HG03342 (cell line): ENCODE results near the gene LCORL.
A peak's percentile ranks its signal among the peaks of the same experiment; 100 is the strongest.
"Not testable (repeated sequence)": the region's sequence is repeated elsewhere in the genome, so short reads cannot be mapped to it uniquely, and the experiment has no call there.

ENCODE experiments used
- ATAC-seq: cut with Tn5 transposase; IDR thresholded peaks from one replicate; pipeline ENCODE4 v1.9.1; 2021; ENCODE audit warnings: mild to moderate bottlenecking, moderate library complexity; ENCODE audit not compliant: unreplicated experiment

LCORL gene

GRCh38 chr4:18020671-18021469, 685 bp downstream of the LCORL start:
- ATAC-seq, result peak; percentile 10

GRCh38 chr4:18020145-18020670, 1.3 kb downstream of the LCORL start:
- no peak for ATAC-seq

DNA sequence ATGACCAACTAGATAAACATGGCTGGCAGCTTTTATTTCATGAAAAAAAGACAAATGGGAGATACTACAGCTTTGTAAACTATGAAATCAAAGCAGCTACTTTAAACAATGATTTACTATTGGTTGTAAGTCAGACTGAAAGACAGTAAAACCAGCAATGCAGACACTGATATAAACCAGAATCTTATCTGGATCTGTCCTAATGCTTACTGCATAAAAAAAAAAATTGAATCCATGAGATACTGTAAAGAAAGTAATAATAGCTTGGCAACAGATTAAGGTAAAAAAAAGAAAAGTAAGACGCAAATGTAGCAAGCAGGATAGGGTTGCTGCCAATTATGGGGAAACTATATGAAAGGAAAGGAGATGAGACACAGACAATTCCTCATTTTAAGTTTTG, 7.3 kb downstream of the LCORL start:
- no peak for ATAC-seq

DNA sequence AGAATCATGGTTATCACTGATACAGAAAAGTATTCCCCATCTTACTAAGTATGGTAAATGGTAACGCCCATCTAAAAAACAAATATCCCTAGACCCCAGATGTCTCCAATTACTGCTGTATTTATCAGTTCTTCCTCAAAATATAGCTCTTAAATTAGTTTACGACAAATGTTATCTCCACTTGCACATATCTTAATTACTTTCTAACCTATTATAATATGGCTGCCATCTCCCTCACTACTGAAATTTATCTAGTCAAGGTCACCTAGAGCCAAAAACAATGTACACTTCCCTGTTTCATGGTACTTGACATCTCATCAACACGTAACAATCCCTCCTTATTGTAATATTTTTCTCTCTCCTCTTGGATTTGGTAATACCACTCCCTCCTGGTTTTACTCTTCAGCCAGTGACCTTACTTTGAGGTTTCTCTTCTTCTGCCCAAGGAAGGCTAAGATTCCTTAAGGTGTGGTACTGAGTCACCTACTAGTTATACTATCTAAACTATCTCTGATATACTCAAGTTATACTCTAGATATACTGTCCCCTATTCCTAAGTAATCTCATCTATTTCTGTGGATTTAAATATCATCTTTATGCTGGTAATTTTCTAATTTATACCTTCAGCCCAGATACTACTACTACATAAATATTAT, 8.6 kb downstream of the LCORL start:
- no peak for ATAC-seq

DNA sequence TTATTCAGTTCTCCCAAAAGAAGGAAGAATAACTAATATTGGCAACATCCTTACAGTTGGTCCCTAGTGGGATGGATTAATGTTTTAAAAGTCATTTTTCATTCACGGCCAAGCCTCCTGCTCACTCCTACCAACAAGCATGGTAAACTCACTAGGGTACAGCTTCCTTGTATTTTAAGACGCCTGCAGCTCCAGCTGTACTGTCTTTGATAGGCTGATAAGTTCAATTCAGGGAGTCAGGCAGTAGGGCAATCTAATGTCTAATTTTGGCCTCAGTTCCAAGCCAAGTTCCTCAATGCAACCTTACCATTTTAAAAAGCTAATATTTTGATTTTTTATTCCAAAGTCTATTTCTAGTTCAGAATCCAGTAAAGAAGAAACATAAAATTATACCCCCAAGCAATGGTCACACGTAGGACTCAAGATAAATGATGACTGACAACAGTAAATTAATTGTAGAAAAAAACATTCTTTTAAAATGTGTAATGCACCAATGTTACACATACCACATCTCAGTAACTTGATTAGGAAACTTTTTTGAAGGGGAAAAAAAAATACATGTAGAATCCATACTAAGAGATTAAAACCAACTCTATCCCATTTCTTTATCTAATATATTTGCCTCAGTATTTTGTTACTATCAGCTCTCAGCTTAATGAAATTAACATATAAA, 9.3 kb downstream of the LCORL start:
- no peak for ATAC-seq

- ATAC-seq, result no peak
Measured at GRCh38 chr4:18007625-18008024, 13.9 kb downstream of the LCORL start.

DNA sequence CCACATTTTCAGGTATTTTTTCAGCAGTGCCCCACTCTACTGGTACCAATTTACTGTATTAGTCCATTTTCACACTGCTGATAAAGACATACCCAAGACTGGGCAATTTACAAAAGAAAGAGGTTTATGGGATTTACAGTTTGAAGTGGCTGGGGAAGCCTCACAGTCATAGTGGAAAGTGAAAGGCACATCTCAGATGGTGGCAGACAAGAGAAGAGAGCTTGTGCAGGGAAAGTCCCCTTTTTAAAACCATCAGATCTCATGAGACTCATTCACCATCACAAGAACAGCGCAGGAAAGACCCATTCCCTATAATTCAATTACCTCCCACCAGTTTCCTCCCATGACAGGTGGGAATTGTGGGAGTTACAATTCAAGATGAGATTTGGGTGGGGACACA, 15.1 kb downstream of the LCORL start:
- ATAC-seq, result not testable (repeated sequence)

DNA sequence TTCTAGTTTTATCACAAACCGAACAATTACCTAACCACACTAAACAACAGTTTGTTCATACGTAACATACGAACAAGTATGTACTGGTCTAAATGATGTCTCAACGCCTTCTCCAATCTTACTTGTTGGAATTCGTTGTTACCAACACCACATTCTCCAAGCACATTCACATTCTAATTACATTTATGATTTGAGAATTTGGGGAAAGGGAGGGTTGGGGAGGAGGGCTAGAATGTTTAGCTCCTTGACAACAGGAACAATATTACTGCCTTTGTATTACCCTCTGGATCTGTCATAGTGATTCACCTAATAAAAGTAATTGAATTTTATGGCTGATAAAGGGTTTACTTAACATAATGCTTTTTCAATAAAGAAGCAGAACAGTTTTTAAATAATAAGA, 24.4 kb downstream of the LCORL start:
- ATAC-seq, result no peak

DNA sequence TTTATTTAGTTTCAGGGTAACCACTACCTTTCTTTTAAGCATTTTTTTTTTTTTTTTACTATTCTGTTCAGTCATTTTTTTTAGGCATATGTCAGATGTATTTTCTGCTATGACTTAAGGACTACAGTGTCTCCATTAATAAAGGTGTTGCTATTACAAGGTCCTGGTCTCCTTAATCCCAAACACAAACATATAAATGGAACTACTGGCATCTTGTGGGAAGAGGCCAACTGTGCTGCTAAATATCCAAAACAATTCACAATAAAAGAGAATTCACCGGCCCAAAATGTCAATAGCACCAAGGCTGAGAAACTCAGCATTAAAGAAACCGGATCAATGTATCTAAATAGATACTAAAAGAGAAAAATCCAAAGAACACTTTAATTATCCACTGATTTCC, 26.4 kb downstream of the LCORL start:
- no peak for ATAC-seq

- no peak for ATAC-seq
Measured at GRCh38 chr4:17985832-17986231, 35.7 kb downstream of the LCORL start.

- ATAC-seq, result no peak
Measured at GRCh38 chr4:17981063-17981462, 40.5 kb downstream of the LCORL start.

GRCh38 chr4:17968721-17969120, 52.8 kb downstream of the LCORL start:
- no peak for ATAC-seq

DNA sequence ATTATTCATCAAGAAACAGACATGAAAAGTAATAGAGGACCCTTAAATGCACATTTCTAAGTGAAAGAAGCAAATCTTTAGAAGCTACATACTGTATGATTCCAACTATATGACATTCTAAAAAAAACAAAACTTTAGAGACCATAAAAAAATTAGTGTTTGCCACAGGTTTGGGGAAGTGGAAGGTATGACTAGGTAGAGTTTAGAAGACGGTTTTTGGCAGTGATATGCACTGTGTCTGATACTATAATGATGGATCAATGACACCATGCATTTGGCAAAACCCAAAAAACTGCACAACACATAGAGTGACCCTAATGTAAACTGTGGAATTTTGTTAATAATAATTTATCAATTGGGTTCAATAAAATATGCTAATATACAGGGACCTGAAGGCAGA, 54.5 kb downstream of the LCORL start:
- ATAC-seq, result no peak

- no peak for ATAC-seq
Measured at GRCh38 chr4:17966312-17966711, 55.2 kb downstream of the LCORL start.

DNA sequence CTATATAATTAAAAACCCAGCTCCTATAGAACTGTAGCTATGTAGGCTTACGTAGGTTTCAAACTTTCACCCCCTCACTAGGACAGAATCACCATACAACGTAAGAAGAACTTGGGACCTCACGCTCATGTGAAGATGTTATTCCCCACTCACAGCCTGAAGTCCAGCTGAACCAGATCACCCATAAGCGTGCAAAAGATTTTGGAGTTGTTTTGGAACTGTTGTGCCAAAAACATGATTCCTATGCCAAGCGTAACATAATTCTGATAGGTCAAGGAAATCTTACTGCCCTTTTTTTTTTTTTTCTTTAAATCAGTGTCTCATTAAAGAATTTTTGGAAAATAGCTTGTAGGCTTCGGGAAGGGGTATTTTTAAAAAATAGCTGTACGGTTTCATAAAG, 57.0 kb downstream of the LCORL start:
- no peak for ATAC-seq

GRCh38 chr4:17962171-17962570, 59.4 kb downstream of the LCORL start:
- no peak for ATAC-seq

DNA sequence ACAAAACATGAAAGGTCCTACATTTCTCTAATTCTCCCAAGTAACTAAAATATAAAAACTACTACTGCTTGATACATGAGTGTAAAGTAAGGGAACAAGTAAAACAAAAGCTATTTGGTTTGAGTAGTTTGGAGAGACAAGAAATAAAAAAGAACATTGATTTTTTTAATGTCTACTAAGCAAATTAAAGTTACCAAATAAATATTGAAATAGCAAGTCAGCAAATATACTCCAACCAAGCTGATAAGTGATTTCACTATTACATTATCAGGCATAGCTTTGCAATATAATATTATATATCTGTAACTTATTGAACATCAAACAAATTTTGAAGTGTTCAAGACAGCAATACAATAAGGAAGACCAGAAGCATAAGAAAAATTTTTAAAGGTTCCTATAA, 60.3 kb downstream of the LCORL start:
- no peak for ATAC-seq

DNA sequence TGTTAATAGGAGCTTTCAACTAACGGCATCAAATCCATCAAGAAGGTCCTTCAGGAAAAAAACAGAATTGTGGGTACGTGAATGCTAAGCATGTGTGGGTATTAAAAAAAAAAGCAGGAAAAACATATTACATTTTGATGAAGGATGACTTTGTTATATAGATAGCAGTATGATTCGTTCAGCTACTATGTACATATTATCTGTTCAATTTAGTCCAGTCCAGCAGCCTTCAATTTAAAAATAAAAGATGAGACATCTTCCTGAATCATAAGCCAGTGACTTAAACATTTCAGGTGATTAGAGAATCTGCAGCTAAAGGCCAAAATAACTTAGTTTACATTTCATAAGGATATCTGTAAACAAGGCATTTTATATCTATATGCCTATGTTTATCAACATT, 63.4 kb downstream of the LCORL start:
- no peak for ATAC-seq

DNA sequence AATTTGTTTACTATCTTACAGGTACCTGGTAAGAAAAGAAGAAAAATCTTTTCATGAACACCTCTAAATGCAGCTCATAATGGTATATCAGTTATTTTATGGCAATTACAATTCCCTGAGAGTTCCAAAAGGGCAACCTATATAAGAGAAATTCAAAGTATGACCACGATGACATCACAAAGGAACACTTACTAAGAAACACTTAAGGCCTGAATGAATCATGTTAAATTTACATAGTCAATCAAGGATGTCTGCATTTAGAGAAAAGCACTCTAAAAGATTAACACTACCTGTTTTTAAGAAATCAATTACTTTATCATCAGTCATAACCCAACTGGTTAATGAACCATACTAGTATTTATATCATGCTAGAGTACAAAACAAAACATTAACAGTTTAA, 63.9 kb downstream of the LCORL start:
- no peak for ATAC-seq

DNA sequence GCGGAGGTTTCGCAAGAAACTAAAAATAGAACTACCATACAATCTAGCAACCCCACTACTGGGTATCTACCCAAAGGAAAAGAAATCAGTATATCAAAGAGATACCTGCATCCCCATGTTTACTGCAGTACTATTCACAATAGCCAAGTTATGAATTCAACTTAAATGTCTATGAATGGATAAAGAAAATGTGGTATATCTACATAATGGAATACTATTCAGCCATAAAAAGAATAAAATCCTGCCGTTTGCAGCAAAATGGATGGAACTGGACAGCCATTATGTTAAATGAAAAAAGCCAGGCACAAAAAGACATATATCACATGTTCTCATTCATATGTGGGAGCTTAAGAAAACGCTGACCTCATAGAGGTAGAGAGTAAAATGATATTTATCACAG, 65.3 kb downstream of the LCORL start:
- ATAC-seq, result no peak

DNA sequence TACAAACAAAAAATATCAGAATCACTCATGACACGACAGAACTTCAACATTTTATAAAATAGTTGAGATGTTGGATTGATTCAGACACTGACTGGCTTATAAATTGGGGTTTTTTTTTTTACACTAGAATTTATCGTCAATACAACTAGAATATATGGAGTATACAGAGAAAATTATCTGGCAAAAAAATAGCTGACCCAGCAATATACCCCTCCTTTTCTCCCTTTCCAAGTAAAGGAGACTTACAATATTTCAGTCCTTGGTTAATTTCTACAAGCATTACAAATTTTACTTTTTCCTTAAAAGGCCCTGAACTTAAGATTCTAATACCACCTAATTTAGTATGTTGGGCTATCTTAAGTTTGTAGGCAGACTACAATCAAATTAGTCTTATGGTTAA, 76.3 kb downstream of the LCORL start:
- no peak for ATAC-seq

DNA sequence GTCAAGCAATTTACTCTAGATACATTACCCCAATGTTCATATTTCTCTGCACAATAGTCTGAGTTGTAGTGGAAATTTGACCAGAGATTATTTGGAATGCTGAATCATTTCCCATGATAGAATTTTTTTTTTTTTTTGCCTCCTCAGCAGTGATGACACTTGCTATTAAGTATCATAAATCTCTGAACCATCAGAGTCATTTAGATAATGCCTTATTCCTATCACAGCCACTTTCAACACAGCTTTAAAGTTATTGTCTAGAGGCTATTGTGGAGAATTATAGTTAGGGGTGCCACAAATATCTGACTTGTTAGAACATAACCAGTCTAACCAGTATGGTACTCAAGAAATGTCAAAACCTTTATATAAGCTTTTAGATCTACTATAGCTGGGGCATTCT, 79.8 kb downstream of the LCORL start:
- no peak for ATAC-seq
